SKM-1 (cell line): ENCODE results near the gene TANC1.

ENCODE experiments used
- DNase-seq: peaks from one replicate; lab custom pipeline; 2025; ENCODE audit not compliant: unreplicated experiment; lab: John Stamatoyannopoulos, UW

TANC1 gene

DNA sequence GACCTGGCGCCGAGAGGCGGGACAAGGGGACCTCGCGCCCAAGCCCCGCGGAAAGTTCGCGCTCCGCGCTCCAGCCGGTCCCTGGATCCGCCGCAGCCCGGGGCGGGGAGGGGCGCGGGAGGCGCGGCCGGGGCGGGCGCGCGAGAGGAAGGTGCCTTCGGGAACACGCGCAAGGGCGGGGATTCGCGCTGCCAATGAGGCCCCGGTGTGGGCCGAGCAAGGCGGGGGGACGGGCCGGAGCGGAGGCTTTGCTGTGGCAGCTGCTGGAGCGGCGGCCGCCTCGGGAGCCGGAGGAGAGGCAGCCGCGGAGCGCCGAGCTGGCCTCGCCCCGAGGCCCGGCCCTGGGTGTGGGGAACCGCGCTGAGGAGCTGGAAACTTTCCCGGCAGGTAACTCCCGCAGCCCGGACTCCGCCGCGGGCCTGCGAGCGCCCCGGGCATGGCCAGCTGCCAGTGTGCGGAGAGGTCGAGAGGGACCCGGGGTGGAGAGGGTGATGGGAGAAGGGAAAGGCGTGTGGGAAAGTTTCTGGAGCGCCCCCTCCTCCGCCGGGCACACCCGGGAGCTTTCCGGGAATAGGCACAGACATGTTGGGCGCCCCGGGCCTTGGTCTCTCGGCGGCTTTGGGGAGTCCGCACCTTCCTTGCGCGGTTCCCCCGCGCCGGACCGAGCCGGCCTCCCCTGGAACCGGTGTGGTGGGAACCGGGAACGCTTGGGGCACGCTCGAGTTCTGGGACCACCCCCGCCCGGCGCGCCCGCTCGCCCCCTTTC lies at the start of gene TANC1:
Gene TANC1 (plus strand): TSS at position 245 of the 766 bp plus-strand sequence. CDS start 97,271 bp downstream, outside the sequence.
- peak; percentile 61 for DNase-seq

DNA sequence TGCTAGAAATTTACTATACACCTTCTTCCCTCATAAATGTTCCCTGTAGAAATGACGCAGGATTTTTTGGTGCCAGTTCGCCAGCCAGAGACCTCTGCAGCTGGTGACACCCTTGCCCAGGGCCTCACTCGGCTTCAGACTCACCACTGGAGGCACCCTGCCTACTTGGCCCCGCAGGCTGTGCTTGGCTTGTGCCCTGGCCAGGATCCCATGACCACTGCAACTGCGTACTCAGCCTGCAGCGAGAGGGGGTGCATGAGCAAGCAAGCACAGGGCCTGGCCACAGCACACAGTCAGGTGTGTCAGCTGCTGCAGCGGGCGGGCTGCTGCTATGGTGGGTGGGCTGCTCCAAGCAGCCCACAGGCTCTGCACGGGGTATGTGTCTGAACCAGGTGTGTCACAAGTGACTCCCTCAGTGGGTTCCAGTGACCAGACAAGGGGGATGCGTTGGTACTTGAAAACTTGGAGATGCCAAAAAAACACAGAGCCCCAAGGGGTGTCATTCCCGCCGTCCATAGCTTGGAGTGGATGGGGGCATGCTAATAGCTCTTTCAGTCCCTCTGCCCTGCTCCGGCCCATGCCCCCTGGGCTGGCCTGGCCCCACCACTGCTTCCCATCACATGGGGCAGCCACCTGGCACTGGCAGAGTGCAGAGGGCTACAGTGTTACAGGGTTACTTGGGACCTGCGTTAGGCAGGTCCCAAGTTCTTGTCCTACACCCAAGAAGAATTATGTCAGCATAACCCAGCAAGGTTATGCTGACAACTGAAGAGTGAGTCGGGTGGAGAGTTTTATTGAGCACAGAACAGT lies 46.6 kb upstream of the TANC1 start:
- DNase-seq: no peak

- DNase-seq: no peak
Measured at GRCh38 chr2:158922601-158923000, 45.8 kb upstream of the TANC1 start.

GRCh38 chr2:158923180-158923594 lies 45.3 kb upstream of the TANC1 start:
- DNase-seq: no peak

GRCh38 chr2:158923641-158924040 lies 44.8 kb upstream of the TANC1 start:
- no peak for DNase-seq

- no peak for DNase-seq
Measured at GRCh38 chr2:158926478-158926948, 41.9 kb upstream of the TANC1 start.

- no peak for DNase-seq
Measured at GRCh38 chr2:158928515-158928914, 39.9 kb upstream of the TANC1 start.

- DNase-seq: no peak
Measured at GRCh38 chr2:158928965-158929364, 39.5 kb upstream of the TANC1 start.

DNA sequence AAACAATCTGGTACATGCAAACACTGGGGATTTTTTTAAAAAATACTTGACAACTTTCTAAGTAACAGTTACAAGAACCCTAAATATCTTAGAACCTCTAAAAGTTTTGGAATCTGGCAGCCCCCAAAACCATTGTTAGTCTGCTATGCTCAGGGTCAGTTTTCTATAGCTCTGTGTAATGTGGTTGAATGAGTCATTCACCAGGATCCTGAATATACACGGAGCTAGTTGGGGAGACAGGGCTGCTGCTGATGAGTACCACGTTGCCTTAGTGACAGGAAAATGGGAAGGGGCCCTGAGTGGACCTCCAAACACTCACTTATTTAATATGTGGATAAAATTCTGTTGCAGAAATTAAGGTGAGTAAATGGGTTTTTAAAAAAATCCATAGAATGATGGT lies 36.9 kb upstream of the TANC1 start:
- no peak for DNase-seq

GRCh38 chr2:158932131-158932645 lies 36.3 kb upstream of the TANC1 start:
- DNase-seq: no peak

DNA sequence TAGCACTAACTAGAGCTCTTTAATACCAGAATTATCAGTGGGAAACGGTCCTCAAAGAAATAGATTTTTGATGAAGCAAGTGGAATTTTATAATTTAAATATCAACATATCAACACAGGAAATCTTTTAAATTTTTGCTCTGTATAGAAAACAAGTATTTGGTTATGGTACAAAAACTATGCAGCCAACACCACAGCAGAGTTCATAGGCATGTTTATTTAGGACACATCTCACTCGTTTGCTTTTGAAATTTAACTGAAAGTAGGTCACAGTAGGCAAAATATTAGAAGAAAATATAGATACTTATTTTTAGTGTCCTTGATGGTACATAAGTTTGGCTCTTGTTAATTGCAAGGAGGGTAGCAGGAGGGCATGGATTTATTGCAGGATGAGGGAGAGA lies 34.3 kb upstream of the TANC1 start:
- no peak for DNase-seq

GRCh38 chr2:158935617-158936016 lies 32.8 kb upstream of the TANC1 start:
- no peak for DNase-seq

DNA sequence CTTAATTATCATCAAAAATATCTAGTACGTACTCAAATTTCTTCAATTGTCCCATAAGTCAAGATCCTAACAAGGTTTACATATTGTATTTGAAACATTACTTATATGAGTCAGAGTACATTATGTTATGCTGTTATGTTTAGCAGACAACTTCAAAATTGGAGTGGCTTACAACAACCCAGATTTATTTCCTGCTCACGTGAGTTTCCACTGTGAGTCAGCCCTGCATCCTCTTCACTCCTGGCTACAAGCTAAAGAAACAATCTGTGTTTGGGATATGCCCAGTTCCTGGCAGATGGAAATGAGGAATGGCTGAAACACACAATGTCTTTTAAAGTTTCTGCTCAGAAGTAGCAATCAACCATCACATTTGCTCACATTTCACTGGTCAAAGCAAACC lies 31.5 kb upstream of the TANC1 start:
- DNase-seq: no peak

GRCh38 chr2:158940356-158940755 lies 28.1 kb upstream of the TANC1 start:
- no peak for DNase-seq

DNA sequence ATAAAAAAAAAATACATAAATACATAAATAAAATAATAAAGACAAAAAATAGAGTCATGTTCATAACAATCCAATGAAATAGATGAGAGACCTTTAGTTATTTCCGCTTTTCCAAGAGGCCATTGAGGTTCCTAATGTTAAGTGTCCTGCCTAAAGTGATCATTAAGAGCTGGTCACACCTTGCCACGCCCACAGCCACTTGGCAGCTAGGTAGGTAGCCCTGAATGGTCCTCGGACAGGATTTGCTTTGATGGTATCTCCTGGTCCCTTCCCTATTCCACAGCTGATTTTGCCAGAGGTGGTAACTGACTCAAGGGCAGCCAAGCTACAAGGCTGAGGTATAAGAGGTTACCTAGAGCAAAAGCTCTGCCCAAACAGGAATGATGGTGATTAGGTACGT lies 24.5 kb upstream of the TANC1 start:
- no peak for DNase-seq

GRCh38 chr2:158948964-158949699 lies 19.3 kb upstream of the TANC1 start:
- DNase-seq: no peak

- DNase-seq: no peak
Measured at GRCh38 chr2:158953454-158953853, 15.0 kb upstream of the TANC1 start.

DNA sequence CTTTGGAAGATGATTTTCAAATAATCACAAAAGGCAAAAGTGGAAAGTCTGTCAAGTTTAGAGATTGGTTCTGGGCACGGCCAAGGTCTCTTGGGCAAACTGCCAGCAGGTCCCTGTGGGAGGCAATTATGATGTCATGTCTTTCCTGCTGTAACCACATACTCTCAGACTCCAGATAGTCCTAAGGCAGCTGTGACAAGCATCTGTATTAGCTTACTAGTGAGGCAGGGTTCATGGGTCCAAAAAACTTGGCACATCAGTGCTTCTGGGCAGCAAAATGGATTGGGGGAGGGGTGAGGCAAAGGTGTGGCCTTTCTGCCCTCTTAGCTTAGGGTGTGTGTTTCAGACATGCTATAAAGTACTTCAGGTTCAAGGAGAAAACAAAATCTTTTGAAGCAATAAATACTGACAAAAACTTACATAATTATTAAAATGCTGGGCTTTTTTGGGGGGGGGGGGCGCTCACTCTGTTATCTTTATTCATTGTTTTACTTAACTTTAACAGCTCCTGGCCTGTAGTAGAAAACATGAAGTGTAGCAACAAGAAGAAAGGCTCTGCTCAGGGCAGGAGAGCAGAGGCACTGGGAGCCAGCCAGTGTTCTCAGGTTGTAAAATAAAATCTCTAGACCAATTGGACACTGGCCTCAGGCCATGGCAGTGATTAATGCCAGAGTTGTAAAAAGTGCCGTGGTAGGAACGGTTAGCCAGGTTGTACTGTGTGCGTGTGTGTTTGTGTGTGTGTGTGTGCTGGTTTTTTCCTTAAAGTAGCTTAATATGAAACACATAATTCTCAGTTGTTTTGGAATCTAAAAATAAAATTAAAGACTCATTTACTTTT lies 14.3 kb upstream of the TANC1 start:
- peak; percentile 44 for DNase-seq

DNA sequence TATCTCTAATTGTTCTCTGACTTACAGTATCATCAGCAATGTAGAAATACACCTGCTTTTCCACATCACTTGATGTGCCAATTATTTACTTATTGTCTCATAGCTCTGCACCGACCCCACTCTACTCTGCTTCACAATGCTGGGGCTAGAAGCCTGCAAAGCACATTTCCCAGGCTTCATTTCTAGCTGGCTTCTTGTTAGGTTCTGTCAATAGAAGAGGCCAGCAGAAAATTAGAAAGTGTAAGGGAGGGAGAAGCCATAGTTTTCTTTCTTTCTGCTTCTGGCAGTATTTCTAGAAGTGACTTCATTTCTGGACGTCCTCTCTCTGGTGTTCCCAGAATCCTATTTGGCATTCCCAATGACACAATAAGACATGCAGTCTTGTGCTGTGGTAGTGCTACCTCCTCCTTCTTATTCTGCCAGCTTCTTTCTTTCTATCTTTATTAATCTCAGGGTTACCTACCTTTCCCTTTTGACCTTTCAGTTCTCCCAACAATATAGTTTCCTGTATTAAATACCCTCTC lies 12.5 kb upstream of the TANC1 start:
- DNase-seq: no peak

DNA sequence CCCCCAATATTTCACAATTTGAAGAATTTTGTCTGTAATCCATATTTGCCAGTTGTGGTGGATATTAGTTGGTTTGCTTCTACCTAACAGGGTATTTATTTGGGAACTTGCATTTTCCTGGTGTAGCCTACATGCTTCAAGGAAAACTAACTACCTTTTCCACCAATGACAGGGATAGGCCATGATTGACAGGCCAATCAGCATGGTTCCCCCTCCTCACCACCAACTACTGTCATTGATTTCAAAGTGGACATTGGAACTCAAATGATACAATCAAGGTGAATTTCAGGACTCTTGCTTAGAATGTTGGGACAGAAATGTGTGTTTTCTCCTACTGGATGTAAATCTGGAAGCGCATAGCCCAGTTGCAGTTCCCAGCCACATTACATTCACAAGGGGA lies 10.1 kb upstream of the TANC1 start:
- DNase-seq: no peak
